HepG2 (cell line): ENCODE results near the gene ACRBP. TPM values are rescaled to one million over a fixed set of nuclear protein-coding genes. Genes with fewer than 3 reads are reported as not detected.

Experiments
- ATAC-seq: fragments of 200-7000 bp; cut with Tn5 transposase; 3 replicates; pipeline ENCODE4 v1.9.1; 2020; ENCODE audit warnings: mild to moderate bottlenecking, moderate library complexity
- BruUV-seq: library from RNA; stranded (reverse); fragments of 400-500 nt; replicated peaks from 2 replicates; lab custom pipeline; 2021; lab: Mats Ljungman, UMichigan
- CTCF ChIA-PET: fragments of 300-600 bp; formaldehyde crosslinking; extraction: SDS; loops from one replicate; lab custom pipeline; 2021; ENCODE audit warnings: low total read pairs, inconsistent platforms, low intra/inter-chr PET ratio; lab: Yijun Ruan, JAX
- POLR2A ChIA-PET: fragments of 350-600 bp; sonication (Branson Sonifier 250); formaldehyde crosslinking; loops from one replicate; lab custom pipeline; 2020; ENCODE audit warnings: antibody characterized with exemption, inconsistent platforms; lab: Yijun Ruan, JAX
- DNase-seq: peaks from one replicate; pipeline ENCODE4 v3.0.0-alpha.2; 2015; ENCODE audit warnings: low spot score
- FAIRE-seq: peaks from 3 replicates; lab custom pipeline; 2011; peaks lifted over from hg19 to GRCh38; lab: Jason Lieb, UNC
- H2AFZ ChIP-seq: one replicate; pipeline ENCODE4 v1.6.1; 2011; ENCODE audit warnings: low read length, inconsistent platforms
- H3K27ac ChIP-seq: fragments of 300-600 bp; 3 replicates; pipeline ENCODE4 v1.8.0; 2011; ENCODE audit warnings: mixed run types, mild to moderate bottlenecking, mixed read lengths, low read length, inconsistent platforms; ENCODE audit not compliant: insufficient read depth; ENCODE audit errors: extremely low read length
- H3K27me3 ChIP-seq, 2 experiments: fragments of 200-600 bp in 1 of 2; 2 replicates in 1 of 2; 3 replicates in 1 of 2; pipeline versions ENCODE4 v1.6.0 to v1.8.0; 2011; ENCODE audit warnings: low read length in 2 of 2, mild to moderate bottlenecking in 2 of 2, moderate library complexity in 2 of 2, inconsistent platforms in 1 of 2; ENCODE audit not compliant: insufficient read depth in 2 of 2, control insufficient read depth in 1 of 2
- H3K36me3 ChIP-seq, 2 experiments: fragments of 200-600 bp in 1 of 2; replicated peaks in 1 of 2; 2 replicates in 1 of 2; 3 replicates in 1 of 2; pipeline versions ENCODE4 v1.5.1 to v1.8.0; 2011; ENCODE audit warnings: low read length in 2 of 2, inconsistent platforms in 1 of 2; ENCODE audit not compliant: insufficient read depth in 2 of 2, control insufficient read depth in 1 of 2
- H3K4me1 ChIP-seq: 2 replicates; pipeline ENCODE4 v1.5.1; 2012; ENCODE audit warnings: low read length, inconsistent platforms; ENCODE audit not compliant: insufficient read depth
- H3K4me2 ChIP-seq: 2 replicates; pipeline ENCODE4 v1.6.0; 2011; ENCODE audit warnings: low read depth, low read length, inconsistent platforms
- H3K4me3 ChIP-seq, 3 experiments: fragments of 200-600 bp in 1 of 3; sonication (generic), shearing (Covaris generic) in 1 of 3; replicated peaks in 1 of 3; 2 replicates each; pipeline ENCODE4 v1.5.1; 2011 to 2016; ENCODE audit warnings: low read length in 3 of 3, inconsistent platforms in 2 of 3, low read depth in 2 of 3, mild to moderate bottlenecking in 2 of 3, control low read depth in 1 of 3, mixed read lengths in 1 of 3; ENCODE audit not compliant: insufficient read depth in 1 of 3
- H3K79me2 ChIP-seq: one replicate; pipeline ENCODE4 v1.6.1; 2011; ENCODE audit warnings: low read length, inconsistent platforms; ENCODE audit not compliant: insufficient read depth
- H3K9ac ChIP-seq: 2 replicates; pipeline ENCODE4 v1.6.0; 2011; ENCODE audit warnings: mild to moderate bottlenecking, low read depth, low read length, inconsistent platforms; ENCODE audit not compliant: insufficient read depth
- H3K9me3 ChIP-seq: 2 replicates; pipeline ENCODE4 v1.5.1; 2012; ENCODE audit warnings: mild to moderate bottlenecking, low read length
- H4K20me1 ChIP-seq: 2 replicates; pipeline ENCODE4 v1.6.0; 2011; ENCODE audit warnings: inconsistent platforms, mild to moderate bottlenecking, low read length, moderate library complexity; ENCODE audit not compliant: insufficient read depth
- ATF7-NPFF ChIP-seq: sonication (generic); formaldehyde crosslinking; IDR thresholded peaks from 2 replicates; pipeline ENCODE4 v1.8.1; 2023; ENCODE audit warnings: mild to moderate bottlenecking, low read depth, missing genetic modification reagents, moderate library complexity
- ATM ChIP-seq: fragments of 450-650 bp; IDR thresholded peaks from 2 replicates; pipeline ENCODE4 v1.7.1; 2017; ENCODE audit warnings: mild to moderate bottlenecking, borderline replicate concordance
- CHD4 ChIP-seq: fragments of 200-600 bp; sonication (generic); IDR thresholded peaks from 2 replicates; pipeline ENCODE4 v1.7.0; 2017; ENCODE audit warnings: mild to moderate bottlenecking, low read length, borderline replicate concordance
- CREM ChIP-seq, 2 experiments: sonication (generic) in 1 of 2; formaldehyde crosslinking in 1 of 2; IDR thresholded peaks; 2 replicates each; pipeline versions ENCODE4 v1.4.0 to v1.6.1; 2016 to 2020; ENCODE audit warnings: antibody characterized with exemption in 1 of 2, mild to moderate bottlenecking in 1 of 2, missing genetic modification reagents in 1 of 2
- ELK4 ChIP-seq: sonication (generic); formaldehyde crosslinking; IDR thresholded peaks from 2 replicates; pipeline ENCODE4 v1.9.0; 2021; ENCODE audit warnings: missing genetic modification reagents, borderline replicate concordance
- FOXA1 ChIP-seq, 2 experiments: fragments of 450-650 bp in 1 of 2; sonication (generic) in 1 of 2; formaldehyde crosslinking in 1 of 2; IDR thresholded peaks; 2 replicates each; pipeline versions ENCODE4 v1.4.0 to v1.6.1; 2016 to 2020; ENCODE audit warnings: missing genetic modification reagents in 1 of 2
- GATAD2A ChIP-seq: IDR thresholded peaks from 2 replicates; pipeline ENCODE4 v1.6.1; 2016
- KDM1A ChIP-seq: IDR thresholded peaks from 2 replicates; pipeline ENCODE4 v1.6.1; 2016; ENCODE audit warnings: missing compliant biosample characterization
- KDM5B ChIP-seq: sonication (generic); formaldehyde crosslinking; IDR thresholded peaks from 2 replicates; pipeline ENCODE4 v1.4.0; 2020; ENCODE audit warnings: missing genetic modification reagents, mild to moderate bottlenecking, borderline replicate concordance
- NCOA2 ChIP-seq: sonication (generic); formaldehyde crosslinking; IDR thresholded peaks from 2 replicates; pipeline ENCODE4 v1.8.0; 2022; ENCODE audit warnings: inconsistent platforms
- PITX1 ChIP-seq: sonication (generic); formaldehyde crosslinking; IDR thresholded peaks from 2 replicates; pipeline ENCODE4 v1.5.1; 2020; ENCODE audit warnings: mild to moderate bottlenecking, missing genetic modification reagents
- RAD21 ChIP-seq: fragments of 450-650 bp; formaldehyde crosslinking; IDR thresholded peaks from 2 replicates; pipeline ENCODE4 v1.5.0; 2020; ENCODE audit warnings: mild to moderate bottlenecking
- RARA ChIP-seq: IDR thresholded peaks from 2 replicates; pipeline ENCODE4 v1.6.1; 2016; ENCODE audit warnings: missing genetic modification reagents, missing compliant biosample characterization
- SALL1 ChIP-seq: sonication (generic); formaldehyde crosslinking; IDR thresholded peaks from 2 replicates; pipeline ENCODE4 v1.8.0; 2022; ENCODE audit warnings: mild to moderate bottlenecking, missing genetic modification reagents
- SMAD1 ChIP-seq: sonication (generic); formaldehyde crosslinking; IDR thresholded peaks from 2 replicates; pipeline ENCODE4 v1.4.0; 2020; ENCODE audit warnings: missing genetic modification reagents, low read depth, mild to moderate bottlenecking, borderline replicate concordance
- SOX6 ChIP-seq, 2 experiments: fragments of 450-650 bp in 1 of 2; sonication (generic) in 1 of 2; formaldehyde crosslinking in 1 of 2; IDR thresholded peaks; 2 replicates each; pipeline versions ENCODE4 v1.4.0 to v1.6.1; 2017 to 2020; ENCODE audit warnings: antibody characterized with exemption in 1 of 2, mild to moderate bottlenecking in 1 of 2, missing genetic modification reagents in 1 of 2
- TEF ChIP-seq: sonication (generic); formaldehyde crosslinking; IDR thresholded peaks from 2 replicates; pipeline ENCODE4 v1.5.0; 2020; ENCODE audit warnings: missing genetic modification reagents
- ZNF614 ChIP-seq: IDR thresholded peaks from 2 replicates; pipeline ENCODE4 v1.6.1; 2018; ENCODE audit warnings: missing biosample characterization, missing genetic modification reagents, inconsistent platforms, borderline replicate concordance
- ZNF670 ChIP-seq: sonication (generic); formaldehyde crosslinking; IDR thresholded peaks from 2 replicates; pipeline ENCODE4 v1.8.0; 2022; ENCODE audit warnings: mild to moderate bottlenecking, missing genetic modification reagents, borderline replicate concordance
- ZNF761 ChIP-seq: sonication (generic); formaldehyde crosslinking; conservative IDR thresholded peaks from 2 replicates; pipeline ENCODE4 v1.4.0; 2020; ENCODE audit warnings: mild to moderate bottlenecking, missing genetic modification reagents
- WGBS: methylation state at CpG from one replicate; pipeline ENCODE4 v1.1.6; 2017; ENCODE audit warnings: low lambda C conversion rate; 5-methylcytosine and 5-hydroxymethylcytosine counted together
- in situ Hi-C: cut with HindIII; loops from 2 replicates; pipeline ENCODE4 v1.10.0; 2017; ENCODE audit warnings: low pct_unique_long_range_greater_than_20kb; ENCODE audit not compliant: extremely low pct_ligation_motif_present
- intact Hi-C: fragments of 100-400 bp; cut with micrococcal nuclease; formaldehyde crosslinking; loops from one replicate; pipeline ENCODE4 v1.10.0; 2022; ENCODE audit not compliant: unreplicated experiment
- polyA plus RNA-seq, 8 experiments: library from polyadenylated mRNA; depleted of rRNA in 3 of 8; stranded (reverse) in 7 of 8; unstranded in 1 of 8; fragments of >200 nt; fragmentation: Illumina TruSeq in 4 of 8; extraction: Trizol in 4 of 8; gene quantifications; 2 replicates each; pipeline versions ENCODE4 v1.2.1 to v1.2.3, GENCODE V29; 2011 to 2016; ENCODE audit warnings: low read depth in 4 of 8, missing spikeins in 1 of 8, mixed read lengths in 1 of 8; ENCODE audit not compliant: insufficient read depth in 1 of 8
- total RNA-seq, 5 experiments: library from RNA; depleted of rRNA; stranded (reverse); fragments of >200 nt; fragmentation: Illumina TruSeq; extraction: Trizol; gene quantifications; 2 replicates each; pipeline ENCODE4 v1.2.3, GENCODE V29; 2016; ENCODE audit warnings: low read depth in 1 of 5
- TF ChIP-seq, protein P1 (sequence below): sonication (generic); formaldehyde crosslinking; conservative IDR thresholded peaks from 2 replicates; pipeline ENCODE4 v1.4.0; 2020; ENCODE audit warnings: mild to moderate bottlenecking, missing genetic modification reagents, moderate library complexity

ACRBP gene
- total and polyA plus RNA-seq, 2 of the 13 experiments (the other 11 are each of a cell fraction or from before 2014, with no cell fraction given): 0.46 TPM; not detected in 1

GRCh38 chr12:6631549-6631961 is 15.7 kb downstream of the ACRBP start:
- H2AFZ ChIP-seq: peak overlapping the region; percentile 71
- TF ChIP-seq, protein P1, sequence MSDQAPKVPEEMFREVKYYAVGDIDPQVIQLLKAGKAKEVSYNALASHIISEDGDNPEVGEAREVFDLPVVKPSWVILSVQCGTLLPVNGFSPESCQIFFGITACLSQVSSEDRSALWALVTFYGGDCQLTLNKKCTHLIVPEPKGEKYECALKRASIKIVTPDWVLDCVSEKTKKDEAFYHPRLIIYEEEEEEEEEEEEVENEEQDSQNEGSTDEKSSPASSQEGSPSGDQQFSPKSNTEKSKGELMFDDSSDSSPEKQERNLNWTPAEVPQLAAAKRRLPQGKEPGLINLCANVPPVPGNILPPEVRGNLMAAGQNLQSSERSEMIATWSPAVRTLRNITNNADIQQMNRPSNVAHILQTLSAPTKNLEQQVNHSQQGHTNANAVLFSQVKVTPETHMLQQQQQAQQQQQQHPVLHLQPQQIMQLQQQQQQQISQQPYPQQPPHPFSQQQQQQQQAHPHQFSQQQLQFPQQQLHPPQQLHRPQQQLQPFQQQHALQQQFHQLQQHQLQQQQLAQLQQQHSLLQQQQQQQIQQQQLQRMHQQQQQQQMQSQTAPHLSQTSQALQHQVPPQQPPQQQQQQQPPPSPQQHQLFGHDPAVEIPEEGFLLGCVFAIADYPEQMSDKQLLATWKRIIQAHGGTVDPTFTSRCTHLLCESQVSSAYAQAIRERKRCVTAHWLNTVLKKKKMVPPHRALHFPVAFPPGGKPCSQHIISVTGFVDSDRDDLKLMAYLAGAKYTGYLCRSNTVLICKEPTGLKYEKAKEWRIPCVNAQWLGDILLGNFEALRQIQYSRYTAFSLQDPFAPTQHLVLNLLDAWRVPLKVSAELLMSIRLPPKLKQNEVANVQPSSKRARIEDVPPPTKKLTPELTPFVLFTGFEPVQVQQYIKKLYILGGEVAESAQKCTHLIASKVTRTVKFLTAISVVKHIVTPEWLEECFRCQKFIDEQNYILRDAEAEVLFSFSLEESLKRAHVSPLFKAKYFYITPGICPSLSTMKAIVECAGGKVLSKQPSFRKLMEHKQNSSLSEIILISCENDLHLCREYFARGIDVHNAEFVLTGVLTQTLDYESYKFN (CRISPR knock-in tag): peak; percentile 45; the same call in 1 of the 2 replicates
- TF ChIP-seq FOXA1 (IDR thresholded peaks at IDR 0.05): no peak
- TF ChIP-seq FOXA1 (CRISPR knock-in tag; IDR thresholded peaks at IDR 0.05): peak; percentile 29; the same call in 1 of the 2 replicates
- 0 out of 2 replicates have a peak, but pooled peaks have one; percentile 48 for TF ChIP-seq KDM5B (CRISPR knock-in tag)
- TF ChIP-seq CHD4: no peak
- TF ChIP-seq ATF7-NPFF (CRISPR knock-in tag): no peak
- no peak for TF ChIP-seq RARA
- no peak for TF ChIP-seq ZNF614
- no peak for TF ChIP-seq GATAD2A (CRISPR knock-in tag)
- TF ChIP-seq ATM: no peak
- no peak for TF ChIP-seq TEF (CRISPR knock-in tag)
- no peak for TF ChIP-seq SMAD1
- no peak for TF ChIP-seq ZNF670 (CRISPR knock-in tag)
- no peak for TF ChIP-seq PITX1 (CRISPR knock-in tag)
- no peak for TF ChIP-seq SOX6 (IDR thresholded peaks at IDR 0.05)
- TF ChIP-seq SOX6 (CRISPR knock-in tag; IDR thresholded peaks at IDR 0.05): 0 out of 2 replicates have a peak, but pooled peaks have one; percentile 18
- no peak for TF ChIP-seq ZNF761 (CRISPR knock-in tag)
- TF ChIP-seq SALL1 (CRISPR knock-in tag): peak; percentile 35; the same call in 1 of the 2 replicates
- TF ChIP-seq CREM (IDR thresholded peaks at IDR 0.05): no peak
- no peak for TF ChIP-seq CREM (CRISPR knock-in tag; IDR thresholded peaks at IDR 0.05)
- TF ChIP-seq RAD21: no peak
- TF ChIP-seq KDM1A (CRISPR knock-in tag): no peak
- no peak for TF ChIP-seq ELK4
- no peak for TF ChIP-seq NCOA2

More at GRCh38 chr12:6631549-6631961, 15.7 kb downstream of the ACRBP start:
- H3K79me2 ChIP-seq: no peaks in the 10 kb centered on the region
- BruUV-seq: no TSS peak
- H3K4me2 ChIP-seq: peak overlapping the region; percentile 68
- 20% methylated on average over 3 of the region's 3 CpGs for WGBS
- H3K9me3 ChIP-seq: no peaks in the 10 kb centered on the region
- ATAC-seq (peak; percentile 64), DNase-seq (no peak), FAIRE-seq (no peak)
- in situ Hi-C loops (no loop called here), intact Hi-C loops (no loop called here)
- no peaks in the 10 kb centered on the region for H4K20me1 ChIP-seq
- H3K36me3 ChIP-seq: no peaks in the 10 kb centered on the region
- H3K9ac ChIP-seq: peak overlapping the region; percentile 17; the same call in 1 of the 2 replicates
- peaks cover 54% of the 10 kb centered on the region for H3K4me1 ChIP-seq
- peaks cover 0 to 7% of the 10 kb centered on the region in 2 experiments; a peak in 1 of 5 replicates for H3K27me3 ChIP-seq
- CTCF ChIA-PET: no interaction called here
- POLR2A ChIA-PET: interaction anchor here (1.1 to 1.2 kb wide), 2 partner anchors 18 to 58 kb away, joined by 3 read pairs; no protein-coding TSS in a partner anchor
- H3K4me3 ChIP-seq: peak overlapping the region in 2 of 3 experiments; percentile 26 to 49; a peak in 3 of 6 replicates
- no peak overlapping the region for H3K27ac ChIP-seq
